Eye (tissue), 1 donor: ENCODE results near the gene PLXNA2.
A peak's percentile ranks its signal among the peaks of the same experiment; 100 is the strongest.

Source experiments
- DNase-seq: peaks from one replicate; pipeline ENCODE4 v3.0.0-alpha.2; 2015

Gene PLXNA2

GRCh38 chr1:207984831-207985572, 259.2 kb downstream of the PLXNA2 start:
- peak; percentile 41 for DNase-seq

GRCh38 chr1:207983044-207983635, 261.0 kb downstream of the PLXNA2 start:
- no peak for DNase-seq

DNA sequence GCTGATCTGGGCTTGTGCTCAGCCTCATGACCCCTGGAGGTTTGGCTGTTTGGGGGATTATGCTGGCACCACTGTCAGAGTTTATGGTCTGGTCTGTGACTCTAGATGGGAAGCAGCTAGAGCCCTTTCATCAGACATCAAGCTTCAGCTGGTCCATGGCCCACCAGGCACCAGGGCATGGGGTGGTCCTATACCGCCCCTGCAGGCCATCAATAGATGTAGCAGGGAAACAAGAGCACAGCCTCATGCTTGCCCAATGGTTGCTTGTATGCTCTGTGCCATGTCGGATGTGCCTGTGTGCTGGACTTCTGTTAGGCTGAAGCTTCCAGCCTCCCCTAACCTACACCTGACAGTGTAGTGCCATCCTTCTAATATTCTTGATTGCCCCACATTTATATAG, 262.2 kb downstream of the PLXNA2 start:
- no peak for DNase-seq

DNA sequence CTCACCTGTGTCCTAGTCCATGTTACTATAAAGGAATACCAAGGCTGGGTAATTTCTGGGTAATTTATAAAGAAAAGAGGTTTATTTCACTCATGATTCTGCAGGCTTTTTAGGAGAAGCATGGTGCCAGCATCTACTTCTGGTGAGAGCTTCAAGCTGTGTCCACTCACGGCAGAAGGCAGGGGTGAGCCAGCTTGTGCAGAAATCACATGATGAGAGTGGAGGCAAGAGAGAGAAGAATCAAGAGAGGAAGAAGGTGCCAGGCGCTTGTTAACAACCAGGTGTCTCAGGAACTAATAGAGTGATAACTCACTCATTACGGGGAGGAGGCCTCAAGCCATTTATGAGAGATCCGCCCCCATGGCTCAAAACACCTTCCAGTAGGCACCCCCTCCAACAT, 265.7 kb downstream of the PLXNA2 start:
- DNase-seq = no peak

GRCh38 chr1:207977876-207978275, 266.3 kb downstream of the PLXNA2 start:
- DNase-seq = no peak

- DNase-seq = no peak
Observed at GRCh38 chr1:207973898-207974568, 270.2 kb downstream of the PLXNA2 start.

DNA sequence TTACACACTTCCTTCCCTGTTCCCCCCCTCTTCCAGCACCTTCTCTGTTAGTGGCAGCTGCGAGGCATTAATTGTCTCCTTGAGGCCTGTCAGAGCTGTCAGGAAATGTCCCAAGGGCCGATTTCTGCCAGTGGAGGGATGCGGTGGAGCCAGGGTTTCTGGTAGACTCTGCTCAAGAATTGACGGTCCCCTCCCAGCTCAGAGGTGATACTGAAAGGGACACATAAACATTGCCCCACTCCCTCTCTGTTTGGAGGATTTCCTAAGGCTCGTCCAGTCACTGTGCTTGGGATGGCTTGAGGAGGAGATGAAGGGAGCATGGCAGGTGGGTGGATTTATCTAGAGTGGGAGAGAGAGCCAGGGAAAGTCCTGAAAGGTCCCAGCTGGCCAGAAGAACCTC, 271.8 kb downstream of the PLXNA2 start:
- no peak for DNase-seq
